ENCODE data around the gene SEC63.
A peak's percentile ranks its signal among the peaks of the same experiment; 100 is the strongest.
"Not testable (repeated sequence)": the region's sequence is repeated elsewhere in the genome, so short reads cannot be mapped to it uniquely, and the experiment has no call there.

SEC63 gene

GRCh38 chr6:107957909-107958688, at the start of gene SEC63:
TSS of gene SEC63 (minus strand) at chr6:107958208. CDS start at chr6:107958009, 199 bp downstream.
- peak; percentile 88 to 96 for DNase-seq (ENCODE audit: low read depth in 2 of 2, low spot score in 1 of 2)

- no peak for DNase-seq (ENCODE audit: low read depth in 2 of 2, low spot score in 1 of 2)
Observed at GRCh38 chr6:108005961-108006360, 48.0 kb upstream of the SEC63 start.

- no peak for DNase-seq (ENCODE audit: low read depth in 2 of 2, low spot score in 1 of 2)
Observed at GRCh38 chr6:108004861-108005260, 46.9 kb upstream of the SEC63 start.

GRCh38 chr6:108002365-108003221, 44.6 kb upstream of the SEC63 start:
- no peak for DNase-seq (ENCODE audit: low read depth in 2 of 2, low spot score in 1 of 2)

GRCh38 chr6:108001696-108002231, 43.8 kb upstream of the SEC63 start:
- no peak for DNase-seq (ENCODE audit: low read depth in 2 of 2, low spot score in 1 of 2)

- DNase-seq (ENCODE audit: low read depth in 2 of 2, low spot score in 1 of 2): not testable (repeated sequence)
Observed at GRCh38 chr6:108000259-108000658, 42.3 kb upstream of the SEC63 start.

GRCh38 chr6:107999341-107999740, 41.3 kb upstream of the SEC63 start:
- DNase-seq (ENCODE audit: low read depth in 2 of 2, low spot score in 1 of 2): no peak

GRCh38 chr6:107991772-107992550, 34.0 kb upstream of the SEC63 start:
- DNase-seq (ENCODE audit: low read depth in 2 of 2, low spot score in 1 of 2): no peak

GRCh38 chr6:107991061-107991460, 33.1 kb upstream of the SEC63 start:
- no peak for DNase-seq (ENCODE audit: low read depth in 2 of 2, low spot score in 1 of 2)

GRCh38 chr6:107990587-107990986, 32.6 kb upstream of the SEC63 start:
- DNase-seq (ENCODE audit: low read depth in 2 of 2, low spot score in 1 of 2): not testable (repeated sequence)

- DNase-seq (ENCODE audit: low read depth in 2 of 2, low spot score in 1 of 2): no peak
Observed at GRCh38 chr6:107989166-107990094, 31.4 kb upstream of the SEC63 start.

GRCh38 chr6:107988570-107988969, 30.6 kb upstream of the SEC63 start:
- no peak for DNase-seq (ENCODE audit: low read depth in 2 of 2, low spot score in 1 of 2)

GRCh38 chr6:107987805-107988204, 29.8 kb upstream of the SEC63 start:
- no peak for DNase-seq (ENCODE audit: low read depth in 2 of 2, low spot score in 1 of 2)

GRCh38 chr6:107985701-107986100, 27.7 kb upstream of the SEC63 start:
- DNase-seq (ENCODE audit: low read depth in 2 of 2, low spot score in 1 of 2): no peak

GRCh38 chr6:107983811-107984210, 25.8 kb upstream of the SEC63 start:
- no peak for DNase-seq (ENCODE audit: low read depth in 2 of 2, low spot score in 1 of 2)

GRCh38 chr6:107982486-107982885, 24.5 kb upstream of the SEC63 start:
- no peak for DNase-seq (ENCODE audit: low read depth in 2 of 2, low spot score in 1 of 2)

- no peak for DNase-seq (ENCODE audit: low read depth in 2 of 2, low spot score in 1 of 2)
Observed at GRCh38 chr6:107981695-107982094, 23.7 kb upstream of the SEC63 start.

GRCh38 chr6:107977283-107977682, 19.3 kb upstream of the SEC63 start:
- no peak for DNase-seq (ENCODE audit: low read depth in 2 of 2, low spot score in 1 of 2)

- DNase-seq (ENCODE audit: low read depth in 2 of 2, low spot score in 1 of 2): no peak
Observed at GRCh38 chr6:107976155-107976783, 18.3 kb upstream of the SEC63 start.

GRCh38 chr6:107973594-107973993, 15.6 kb upstream of the SEC63 start:
- no peak for DNase-seq (ENCODE audit: low read depth in 2 of 2, low spot score in 1 of 2)
